NB4 (cell line): ENCODE data around the gene COG5.

ENCODE experiments used
- CTCF ChIP-seq: IDR thresholded peaks from one replicate; pipeline ENCODE4 v1.5.1; 2012; ENCODE audit warnings: low read depth, low read length
- MAX ChIP-seq: IDR thresholded peaks from 2 replicates; pipeline ENCODE4 v1.6.1; 2011; ENCODE audit warnings: low read depth, low read length
- POLR2A ChIP-seq: IDR thresholded peaks from 2 replicates; pipeline ENCODE4 v1.6.1; 2011; ENCODE audit warnings: mild to moderate bottlenecking; ENCODE audit not compliant: insufficient read length; ENCODE audit errors: extremely low read depth

DNA sequence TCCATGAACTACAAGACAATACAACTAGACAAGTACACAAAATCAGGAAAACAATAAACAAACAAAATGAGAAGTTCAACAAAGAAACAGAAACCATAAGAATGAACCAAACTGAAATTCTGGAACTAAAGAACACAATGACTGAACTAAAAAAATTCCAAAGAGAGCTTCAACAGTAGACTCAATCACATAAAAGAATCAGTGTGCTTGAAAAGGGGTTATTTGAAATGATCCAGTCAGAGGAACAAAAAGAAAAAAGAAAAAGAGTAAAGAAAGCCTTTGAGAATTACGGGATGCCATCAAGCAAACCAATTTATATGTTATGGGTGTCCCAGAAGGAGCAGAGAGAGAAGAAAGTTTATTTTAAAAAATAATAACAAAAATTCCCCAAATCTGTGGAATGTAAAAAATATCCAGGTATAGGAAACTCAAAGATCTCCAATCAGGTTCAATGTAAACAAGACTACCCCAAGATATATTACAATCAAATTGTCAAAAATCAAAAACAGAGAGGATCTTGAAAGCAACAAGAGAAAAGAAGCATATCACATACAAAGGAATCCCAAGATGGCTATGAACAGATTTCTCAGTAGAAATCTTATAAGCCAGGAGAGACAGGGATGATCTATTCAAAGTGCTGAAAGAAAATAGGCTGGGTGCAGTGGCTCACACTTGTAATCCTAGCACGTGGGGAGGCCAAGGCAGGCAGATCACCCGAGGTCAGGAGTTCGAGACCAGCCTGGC is 18.7 kb downstream of the COG5 start:
- TF ChIP-seq CTCF: no peak
- no peak for TF ChIP-seq POLR2A
- TF ChIP-seq MAX: no peak
